ENCODE results near the gene SLC29A1. TPM values are rescaled to one million over a fixed set of nuclear protein-coding genes. Genes with fewer than 3 reads are reported as not detected.

SLC29A1 gene
- total and polyA plus RNA-seq, 2 of the 8 experiments (the other 6 are each of a cell fraction or from before 2014, with no cell fraction given), result 187 to 558 TPM

GRCh38 chr6:44261581-44261980 lies 38.2 kb downstream of the SLC29A1 start (continued):
- TF ChIP-seq CHD7 (IDR thresholded peaks at IDR 0.05; ENCODE audit: insufficient replicate concordance, low read length), result no peak
- no peak for TF ChIP-seq SAP30 (IDR thresholded peaks at IDR 0.05; ENCODE audit: insufficient read depth, insufficient replicate concordance, low read length)
- TF ChIP-seq RFX5 (IDR thresholded peaks at IDR 0.05; ENCODE audit: borderline replicate concordance, low read depth, low read length), result no peak
- TF ChIP-seq E2F6 (IDR thresholded peaks at IDR 0.05), result no peak
- no peak for TF ChIP-seq JUN (IDR thresholded peaks at IDR 0.05; ENCODE audit: low read depth, low read length)
- TF ChIP-seq TCF12 (IDR thresholded peaks at IDR 0.05; ENCODE audit: low read depth, low read length), result no peak
- TF ChIP-seq POU5F1 (IDR thresholded peaks at IDR 0.05; ENCODE audit: low read depth, low read length), result no peak
